ENCODE measurements around the gene ATP10D.
"Not testable (repeated sequence)": the region's sequence is repeated elsewhere in the genome, so short reads cannot be mapped to it uniquely, and the experiment has no call there.

Gene ATP10D

GRCh38 chr4:47534772-47535171, 49.7 kb downstream of the ATP10D start:
- Histone ChIP-seq H3K4me2 (no peak overlapping the region), H3K4me1 (peaks cover 19 to 36% (median 32%) of the 10 kb centered on the region in 10 experiments), H3K9me3 (replicated peaks in 1 of 11) (peaks cover 13 to 27% (median 15%) of the 10 kb centered on the region in 11 experiments; a peak in 21 of 22 replicates), H3K36me3 (peaks cover 0 to 61% (median 4%) of the 10 kb centered on the region in 11 experiments; a peak in 10 of 22 replicates), H3K27me3 (no peaks in the 10 kb centered on the region), H3K9ac (no peak overlapping the region), H3K4me3 (no peak overlapping the region), H3K27ac (no peak overlapping the region), H4K20me1 (peaks cover 0 to 14% (median 5%) of the 10 kb centered on the region in 11 experiments; a peak in 7 of 22 replicates)
- TF ChIP-seq Cebpa-rat (IDR thresholded peaks at IDR 0.05), result no peak

- H3K36me3 ChIP-seq, result peaks cover 0 to 63% (median 4%) of the 10 kb centered on the region in 11 experiments; a peak in 10 of 22 replicates
- no peak for TF ChIP-seq Cebpa-rat (IDR thresholded peaks at IDR 0.05)
- peaks cover 19 to 35% (median 32%) of the 10 kb centered on the region in 10 experiments for H3K4me1 ChIP-seq
- no peak overlapping the region for H3K4me3 ChIP-seq
- H3K9ac ChIP-seq, result no peak overlapping the region
- no peak overlapping the region for H3K4me2 ChIP-seq
- H4K20me1 ChIP-seq, result peaks cover 0 to 14% (median 5%) of the 10 kb centered on the region in 11 experiments; a peak in 7 of 22 replicates
- no peak overlapping the region for H3K27ac ChIP-seq
- no peaks in the 10 kb centered on the region for H3K27me3 ChIP-seq
- H3K9me3 ChIP-seq (replicated peaks in 1 of 11), result peaks cover 8 to 19% (median 14%) of the 10 kb centered on the region in 11 experiments; a peak in 21 of 22 replicates
Observed at GRCh38 chr4:47535567-47536147, 50.6 kb downstream of the ATP10D start.

GRCh38 chr4:47536966-47537365, 51.9 kb downstream of the ATP10D start:
- no peak for TF ChIP-seq Cebpa-rat (IDR thresholded peaks at IDR 0.05)
- H3K4me3 ChIP-seq, result no peak overlapping the region
- H3K27ac ChIP-seq, result no peak overlapping the region
- H3K4me2 ChIP-seq, result no peak overlapping the region
- peaks cover 8 to 19% (median 14%) of the 10 kb centered on the region in 11 experiments; a peak in 21 of 22 replicates for H3K9me3 ChIP-seq (replicated peaks in 1 of 11)
- H4K20me1 ChIP-seq, result peaks cover 0 to 6% (median 4%) of the 10 kb centered on the region in 11 experiments; a peak in 7 of 22 replicates
- peaks cover 0 to 74% (median 4%) of the 10 kb centered on the region in 11 experiments; a peak in 10 of 22 replicates for H3K36me3 ChIP-seq
- no peaks in the 10 kb centered on the region for H3K27me3 ChIP-seq
- no peak overlapping the region for H3K9ac ChIP-seq
- H3K4me1 ChIP-seq, result peaks cover 8 to 22% (median 20%) of the 10 kb centered on the region in 10 experiments

- TF ChIP-seq Cebpa-rat (IDR thresholded peaks at IDR 0.05), result no peak
- Histone ChIP-seq H3K4me3 (no peak overlapping the region), H3K36me3 (peaks cover 0 to 84% (median 4%) of the 10 kb centered on the region in 11 experiments; a peak in 10 of 22 replicates)
Observed at GRCh38 chr4:47538111-47538824, 53.2 kb downstream of the ATP10D start.

GRCh38 chr4:47538825-47539154, 53.7 kb downstream of the ATP10D start:
- Histone ChIP-seq H3K9me3 (replicated peaks in 1 of 11) (peaks cover 8 to 22% (median 14%) of the 10 kb centered on the region in 11 experiments; a peak in 21 of 22 replicates), H3K36me3 (peaks cover 0 to 87% (median 4%) of the 10 kb centered on the region in 11 experiments; a peak in 10 of 22 replicates), H3K27me3 (no peaks in the 10 kb centered on the region), H3K4me2 (no peak overlapping the region), H3K4me1 (peaks cover 0 to 4% (median 2%) of the 10 kb centered on the region in 10 experiments; a peak in 9 of 20 replicates), H3K27ac (no peak overlapping the region), H4K20me1 (no peaks in the 10 kb centered on the region), H3K9ac (no peak overlapping the region), H3K4me3 (no peak overlapping the region)
- no peak for TF ChIP-seq Cebpa-rat (IDR thresholded peaks at IDR 0.05)

More at GRCh38 chr4:47538111-47538824, 53.2 kb downstream of the ATP10D start:
- peaks cover 8 to 22% (median 14%) of the 10 kb centered on the region in 11 experiments; a peak in 21 of 22 replicates for H3K9me3 ChIP-seq (replicated peaks in 1 of 11)
- H3K4me1 ChIP-seq, result peaks cover 0 to 9% (median 7%) of the 10 kb centered on the region in 10 experiments; a peak in 17 of 20 replicates
- no peak overlapping the region for H3K27ac ChIP-seq
- H3K27me3 ChIP-seq, result no peaks in the 10 kb centered on the region
- no peaks in the 10 kb centered on the region for H4K20me1 ChIP-seq
- no peak overlapping the region for H3K9ac ChIP-seq
- H3K4me2 ChIP-seq, result no peak overlapping the region

- H3K4me2 ChIP-seq; H4K20me1 ChIP-seq; H3K4me1 ChIP-seq; H3K9me3 ChIP-seq (replicated peaks in 1 of 11); H3K27me3 ChIP-seq; H3K27ac ChIP-seq; H3K4me3 ChIP-seq; H3K9ac ChIP-seq: not testable (repeated sequence)
- peaks cover 0 to 72% (median 0%) of the 10 kb centered on the region in 11 experiments; a peak in 10 of 22 replicates for H3K36me3 ChIP-seq
Observed at GRCh38 chr4:47542640-47543039, 57.6 kb downstream of the ATP10D start.

- no peak for TF ChIP-seq Cebpa-rat (IDR thresholded peaks at IDR 0.05)
- Histone ChIP-seq H3K4me3 (no peak overlapping the region), H3K27me3 (no peaks in the 10 kb centered on the region), H3K9ac (no peak overlapping the region), H4K20me1 (no peaks in the 10 kb centered on the region), H3K4me1 (no peaks in the 10 kb centered on the region), H3K4me2 (no peak overlapping the region), H3K36me3 (peaks cover 0 to 75% (median 0%) of the 10 kb centered on the region in 11 experiments; a peak in 10 of 22 replicates), H3K27ac (no peak overlapping the region), H3K9me3 (replicated peaks in 1 of 11) (0 out of 22 replicates have a peak, but pooled peaks cover 0 to 3% (median 0%) of the 10 kb centered on the region in 11 experiments)
Observed at GRCh38 chr4:47543331-47543730, 58.3 kb downstream of the ATP10D start.

GRCh38 chr4:47550357-47550756, 65.3 kb downstream of the ATP10D start:
- not testable (repeated sequence) for H3K4me1 ChIP-seq; H3K9me3 ChIP-seq (replicated peaks in 1 of 11); H3K9ac ChIP-seq; H4K20me1 ChIP-seq; H3K4me3 ChIP-seq; H3K4me2 ChIP-seq; H3K27me3 ChIP-seq; H3K27ac ChIP-seq
- H3K36me3 ChIP-seq, result peaks cover 0 to 88% (median 0%) of the 10 kb centered on the region in 11 experiments; a peak in 10 of 22 replicates

- H3K4me2 ChIP-seq, result no peak overlapping the region
- no peak for TF ChIP-seq Cebpa-rat (IDR thresholded peaks at IDR 0.05)
- peaks cover 0 to 83% (median 0%) of the 10 kb centered on the region in 11 experiments; a peak in 10 of 22 replicates for H3K36me3 ChIP-seq
- H4K20me1 ChIP-seq, result no peaks in the 10 kb centered on the region
- H3K27me3 ChIP-seq, result no peaks in the 10 kb centered on the region
- no peak overlapping the region for H3K4me3 ChIP-seq
- H3K4me1 ChIP-seq, result no peaks in the 10 kb centered on the region
- H3K27ac ChIP-seq, result no peak overlapping the region
- H3K9me3 ChIP-seq (replicated peaks in 1 of 11), result 0 out of 22 replicates have a peak, but pooled peaks cover 0 to 6% (median 0%) of the 10 kb centered on the region in 11 experiments
- no peak overlapping the region for H3K9ac ChIP-seq
Observed at GRCh38 chr4:47550899-47551548, 65.9 kb downstream of the ATP10D start.
